SIG-M5 treated with dmso at 0.1 percent for 504 hours (cell line): Measurements from ENCODE around the gene SORCS3.

ENCODE experiments used
- DNase-seq: peaks from one replicate; lab custom pipeline; 2025; ENCODE audit not compliant: unreplicated experiment; lab: John Stamatoyannopoulos, UW

SORCS3 gene

DNA sequence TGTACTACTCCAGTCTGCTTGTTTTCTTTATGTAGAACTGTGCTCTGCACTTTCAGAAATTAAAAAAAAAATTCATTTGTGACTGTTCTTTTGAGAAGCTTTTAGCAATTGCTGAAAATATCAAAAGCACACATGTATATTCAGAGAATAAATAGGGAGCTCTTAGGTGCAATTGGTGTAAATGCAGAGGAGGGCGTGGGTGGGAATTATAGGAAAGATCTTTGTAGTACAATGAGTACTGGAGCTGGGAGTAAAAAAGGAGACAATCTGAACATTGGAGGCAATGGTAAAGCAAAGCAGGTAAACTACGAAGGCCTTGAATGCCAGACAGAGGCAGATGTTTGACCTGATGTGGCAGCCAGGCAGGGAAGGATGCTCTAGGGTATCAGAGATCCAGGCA, 267.5 kb downstream of the SORCS3 start:
- no peak for DNase-seq

DNA sequence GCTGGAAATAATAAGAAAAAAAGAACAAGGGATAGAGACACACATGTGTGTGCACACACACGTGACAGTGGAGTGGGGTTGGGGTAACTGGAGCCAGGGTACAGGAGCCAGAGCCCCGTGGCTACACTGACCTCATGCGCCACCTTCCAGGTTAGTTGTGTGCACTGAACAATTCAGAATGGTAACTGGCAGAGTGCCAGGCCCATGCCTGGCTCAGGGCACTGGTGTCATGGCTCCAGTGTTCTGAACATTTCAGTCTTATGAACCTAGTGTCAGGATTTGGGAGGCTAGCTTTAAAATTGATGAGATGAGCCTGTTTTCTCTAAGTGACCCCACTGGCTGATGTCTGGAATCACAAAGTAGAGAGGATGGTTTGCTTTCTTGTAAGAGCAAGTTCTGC, 269.6 kb downstream of the SORCS3 start:
- DNase-seq = no peak

DNA sequence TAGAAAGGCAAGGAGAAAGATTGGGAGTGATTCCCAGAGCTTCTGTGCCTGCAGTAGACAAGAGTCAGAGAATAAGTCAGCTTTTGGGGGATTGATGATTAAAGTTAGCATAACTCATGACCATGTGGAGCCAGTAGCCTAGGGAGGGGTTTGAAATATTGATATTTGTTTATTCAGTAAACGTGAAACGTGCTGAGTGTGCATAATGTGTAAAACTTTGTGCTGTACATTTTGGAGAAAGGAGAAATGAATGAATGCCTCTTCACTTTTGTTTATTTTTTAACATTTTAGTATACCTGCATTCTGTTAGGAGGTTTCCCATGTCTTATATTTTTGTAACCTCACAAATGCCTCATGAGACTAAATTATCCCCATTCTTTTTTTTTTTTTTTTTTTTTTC, 272.3 kb downstream of the SORCS3 start:
- DNase-seq = no peak

- no peak for DNase-seq
These were observed 279.4 kb downstream of the SORCS3 start for GRCh38 chr10:104920476-104920875.

DNA sequence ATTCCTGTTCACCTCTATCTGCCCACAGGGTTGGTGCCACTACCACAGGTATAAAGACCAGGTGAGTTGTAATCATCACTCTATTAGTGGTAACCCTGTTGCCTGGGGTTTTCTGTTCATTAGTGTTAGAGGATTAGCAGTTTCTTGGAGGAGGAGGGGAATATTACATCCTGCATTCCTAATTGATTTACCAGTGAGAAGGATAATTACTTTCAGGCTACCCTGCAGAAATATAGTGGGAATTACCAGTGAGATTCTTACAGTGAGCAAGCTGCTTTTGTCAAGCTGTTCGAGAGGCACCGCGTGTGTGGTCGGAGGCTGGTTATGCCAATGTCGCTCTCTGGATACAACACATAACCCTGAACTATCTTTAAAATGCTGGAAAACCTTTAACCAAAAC, 280.7 kb downstream of the SORCS3 start:
- DNase-seq = no peak

- DNase-seq = no peak
These were observed 281.7 kb downstream of the SORCS3 start for GRCh38 chr10:104922810-104923209.

DNA sequence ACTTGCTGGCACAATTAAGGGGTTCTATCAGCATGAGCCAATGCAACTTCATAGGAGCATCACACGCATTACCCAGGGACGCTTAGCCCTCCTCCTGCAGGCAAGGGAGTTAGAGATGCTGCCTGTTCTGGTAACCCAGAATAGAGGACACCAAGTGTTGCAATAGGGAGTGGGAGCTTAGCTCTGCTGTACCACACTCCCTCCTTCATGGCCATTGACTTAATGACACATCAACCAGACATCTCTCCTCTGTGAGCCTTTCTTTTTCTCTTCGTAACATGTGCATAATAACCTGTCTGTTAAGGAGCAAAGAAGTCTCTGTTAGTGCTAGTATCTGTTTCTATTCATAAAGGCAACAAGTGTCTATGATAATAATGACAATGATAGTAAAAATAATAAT, 282.4 kb downstream of the SORCS3 start:
- DNase-seq = no peak

DNA sequence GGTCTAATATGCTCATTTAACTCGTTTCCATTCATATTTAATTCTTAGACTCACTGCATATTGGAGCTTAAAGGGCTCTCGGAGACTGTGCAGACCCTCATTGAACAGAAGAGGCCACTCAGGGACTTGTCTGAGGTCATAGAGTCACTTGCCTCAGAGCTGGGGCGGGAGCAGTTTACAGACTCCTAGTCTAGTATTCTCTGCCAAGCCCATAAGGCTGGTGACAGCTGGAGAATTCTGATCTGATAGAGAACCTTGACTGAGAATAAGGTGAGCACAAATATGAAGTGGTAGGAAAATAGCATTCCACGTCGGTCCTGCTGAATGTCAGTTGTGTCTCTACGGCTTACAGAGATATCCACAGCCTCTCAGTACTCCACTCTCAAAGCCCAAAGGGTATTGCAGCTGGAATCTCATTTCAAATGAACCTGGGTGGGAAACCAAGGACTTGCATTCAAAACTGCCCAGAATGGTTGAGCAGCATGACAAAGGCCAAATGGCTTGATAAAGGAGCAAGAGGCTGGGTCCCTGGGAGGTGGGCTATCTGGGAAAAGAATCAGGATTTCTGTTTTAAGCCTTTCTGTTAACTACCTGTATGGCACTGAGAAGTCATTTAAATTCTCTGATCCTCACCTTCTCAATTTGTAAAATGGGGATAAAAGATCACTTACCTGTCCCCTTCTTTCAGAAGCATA, 283.2 kb downstream of the SORCS3 start:
- no peak for DNase-seq

DNA sequence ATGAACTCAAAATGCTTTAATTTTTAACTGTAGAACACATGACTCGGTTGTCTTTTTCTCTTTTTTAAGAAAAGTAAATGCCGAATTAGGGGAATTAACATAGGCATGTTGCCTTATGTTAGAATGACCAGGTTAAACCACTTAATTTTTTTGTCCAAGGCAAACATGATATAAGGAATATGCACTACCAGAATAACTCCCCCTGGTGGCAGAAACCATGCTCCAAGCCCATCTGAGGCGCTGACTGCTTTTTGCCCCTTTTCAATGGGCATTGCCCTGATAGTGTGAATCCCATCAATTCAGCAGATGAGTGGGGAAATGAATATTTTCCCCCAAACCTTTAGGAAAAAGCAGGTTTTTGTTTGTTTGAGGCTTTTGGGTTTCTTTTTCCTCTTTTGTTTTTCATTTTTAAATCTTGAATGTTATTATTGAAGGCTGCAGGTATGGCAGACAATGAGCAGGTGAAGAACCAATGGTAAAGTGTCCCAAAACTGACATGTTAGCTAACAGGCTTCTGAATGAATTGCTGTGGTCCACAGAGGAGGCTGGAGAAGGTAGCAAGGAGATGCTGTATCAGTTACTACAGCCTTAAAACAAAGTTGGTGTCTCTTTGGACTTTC, 284.3 kb downstream of the SORCS3 start:
- peak; percentile 20 for DNase-seq

GRCh38 chr10:104928734-104929133, 287.6 kb downstream of the SORCS3 start:
- no peak for DNase-seq

- DNase-seq = no peak
These were observed 290.6 kb downstream of the SORCS3 start for GRCh38 chr10:104931612-104932134.

GRCh38 chr10:104935656-104936055, 294.6 kb downstream of the SORCS3 start:
- DNase-seq = no peak

- DNase-seq = no peak
These were observed 296.5 kb downstream of the SORCS3 start for GRCh38 chr10:104937567-104937966.

- no peak for DNase-seq
These were observed 296.9 kb downstream of the SORCS3 start for GRCh38 chr10:104938031-104938430.

DNA sequence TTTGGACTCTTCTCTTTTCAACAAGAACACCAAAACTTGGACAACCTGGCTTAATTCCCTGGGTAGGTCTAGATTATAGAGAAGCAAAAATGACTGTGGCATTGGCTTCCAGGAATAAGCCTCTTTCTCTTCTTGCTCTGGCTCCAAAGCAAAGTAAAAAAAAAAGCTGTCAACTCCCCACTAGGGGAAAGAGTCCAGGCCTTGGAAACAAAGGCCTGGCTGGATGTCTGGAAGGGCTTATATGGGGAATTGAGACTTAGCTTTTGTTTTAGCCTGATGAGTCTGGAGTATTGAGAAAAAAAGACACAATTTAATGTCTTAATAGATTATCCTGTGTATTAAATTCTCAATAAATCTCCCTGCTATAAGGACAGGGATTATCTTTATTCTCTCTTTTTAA, 300.6 kb downstream of the SORCS3 start:
- DNase-seq = no peak

DNA sequence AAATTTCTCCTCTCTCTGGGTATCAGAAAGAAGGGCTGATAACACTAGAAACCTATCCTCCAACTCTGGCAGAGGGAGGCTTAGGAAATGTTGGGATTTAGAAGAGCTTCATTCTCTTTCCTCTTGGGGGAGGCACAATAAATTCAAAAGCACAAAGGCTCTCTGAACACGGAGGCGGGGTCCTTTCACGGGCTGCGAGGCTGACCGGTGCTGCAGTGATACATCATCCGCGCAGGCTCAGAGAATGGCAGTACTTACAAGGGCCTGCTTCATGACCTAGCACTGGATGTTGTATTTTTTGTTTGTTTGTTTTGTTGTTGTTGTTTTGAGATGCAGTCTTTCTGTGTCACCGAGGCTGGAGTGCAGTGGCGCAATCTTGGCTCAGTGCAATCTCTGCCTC, 306.2 kb downstream of the SORCS3 start:
- no peak for DNase-seq

DNA sequence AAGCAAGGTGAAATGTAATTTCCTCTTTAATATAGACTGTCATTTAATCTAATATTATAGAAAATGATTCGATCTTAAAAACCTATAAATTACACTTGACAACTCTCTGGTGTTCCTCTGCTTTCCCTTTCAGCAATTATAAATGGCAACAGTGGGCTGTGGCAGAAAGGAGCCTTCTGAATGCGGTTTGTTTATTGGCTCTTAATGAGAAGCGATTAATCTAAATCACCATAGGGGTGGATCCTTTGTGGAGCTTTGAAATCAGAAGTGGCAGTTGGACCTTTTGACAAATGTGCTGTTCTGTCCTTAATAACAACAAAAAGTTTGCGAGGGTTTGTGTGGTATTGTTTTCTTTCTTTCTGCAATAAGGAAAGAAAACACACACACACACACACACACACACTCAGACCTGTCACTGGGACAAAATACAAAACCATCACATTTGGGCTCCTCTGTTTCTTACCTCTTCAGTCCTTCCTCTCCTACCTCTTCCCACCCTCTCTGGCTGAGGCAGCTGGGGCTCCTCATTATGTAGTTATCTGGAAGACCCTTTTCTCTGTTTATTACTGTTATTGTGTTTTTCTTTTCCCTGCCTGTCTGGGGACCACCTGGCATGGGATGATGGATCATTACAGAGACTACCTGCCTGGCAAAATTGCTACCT, 316.2 kb downstream of the SORCS3 start:
- DNase-seq = no peak

- DNase-seq = no peak
These were observed 325.6 kb downstream of the SORCS3 start for GRCh38 chr10:104966563-104967297.

DNA sequence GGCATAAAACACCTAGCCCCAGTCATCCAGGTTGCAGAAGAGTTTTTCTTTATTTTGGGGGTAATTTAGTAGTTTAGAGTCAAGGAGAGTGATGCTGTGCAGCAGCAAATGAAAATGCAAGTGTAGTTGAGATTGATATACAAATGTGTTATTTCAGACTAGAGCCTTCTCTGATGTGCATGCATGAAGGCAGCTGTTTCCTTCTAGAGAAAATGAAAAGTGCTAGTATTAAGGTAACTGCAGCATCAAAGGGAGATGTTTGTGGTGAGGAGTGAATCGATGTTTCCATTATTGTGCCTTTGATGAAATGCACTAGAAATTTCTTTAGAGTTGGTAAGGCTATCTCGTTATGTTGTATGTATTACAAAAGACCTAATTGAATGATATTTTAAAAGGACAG, 339.3 kb downstream of the SORCS3 start:
- no peak for DNase-seq

DNA sequence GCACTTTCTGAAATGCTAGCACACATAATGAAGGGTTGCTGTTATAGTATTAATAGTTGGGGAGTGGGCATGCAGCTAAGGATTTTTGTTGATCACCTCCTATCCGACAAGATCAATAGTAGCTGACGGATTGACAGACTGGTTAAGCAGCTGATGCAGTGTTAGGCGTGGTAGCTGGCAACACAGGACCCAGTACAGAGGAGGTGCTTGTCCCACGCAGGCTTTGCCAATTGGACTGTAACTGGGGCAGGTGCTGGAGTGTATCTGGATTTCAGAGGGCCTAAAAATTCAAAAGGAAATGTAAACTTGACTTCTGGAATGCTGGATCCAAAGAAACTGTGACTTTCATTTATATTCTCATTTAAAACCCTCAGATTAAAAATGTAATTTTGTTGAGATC, 340.9 kb downstream of the SORCS3 start:
- no peak for DNase-seq

- DNase-seq = no peak
These were observed 347.6 kb downstream of the SORCS3 start for GRCh38 chr10:104988686-104989085.

GRCh38 chr10:104989880-104990279, 348.8 kb downstream of the SORCS3 start:
- no peak for DNase-seq
